ENCODE data around the gene ELAC2. TPM values are rescaled to one million over a fixed set of nuclear protein-coding genes. Genes with fewer than 3 reads are reported as not detected.

ELAC2 gene
- total RNA-seq, 1 experiment from 2014 or later = 84.5 TPM

- H3K4me2 ChIP-seq (ENCODE audit: low read length) = peak overlapping the region; percentile 62
- H3K79me2 ChIP-seq (ENCODE audit: insufficient read depth, low read length) = no peaks in the 10 kb centered on the region
- peaks cover 4 to 9% of the 10 kb centered on the region in 2 experiments; a peak in 2 of 4 replicates for H3K4me1 ChIP-seq (ENCODE audit: control insufficient read depth in 1 of 2, insufficient read depth in 2 of 2, low read length in 2 of 2)
- ATAC-seq = peak; percentile 14
- DNase-seq (ENCODE audit: low read depth, low spot score) = no peak
- RAD21 ChIA-PET (ENCODE audit: low non-redundant PET in 1 of 2, low total read pairs in 2 of 2, uncharacterized antibody in 2 of 2, unreplicated experiment in 2 of 2) = no interaction called here
- peak overlapping the region; percentile 90 for H2AFZ ChIP-seq (ENCODE audit: low read depth, low read length, poor library complexity, severe bottlenecking)
- CTCF ChIA-PET = no interaction called here
- no peaks in the 10 kb centered on the region for H3K9me3 ChIP-seq (ENCODE audit: control insufficient read depth in 1 of 2, insufficient read depth in 1 of 2, low read depth in 1 of 2, low read length in 2 of 2)
- no peak overlapping the region for H3K9ac ChIP-seq (ENCODE audit: low read length)
- POLR2A ChIA-PET = no interaction called here
- H3K27ac ChIP-seq (ENCODE audit: low read depth, low read length) = no peak overlapping the region
- H3K4me3 ChIP-seq (replicated peaks in 1 of 2; ENCODE audit: low read depth in 1 of 2, low read length in 2 of 2) = no peak overlapping the region
- H3K27me3 ChIP-seq (ENCODE audit: insufficient read depth, low read length) = 0 out of 2 replicates have a peak, but pooled peaks cover 3% of the 10 kb centered on the region
- TF ChIP-seq CTCF (IDR thresholded peaks at IDR 0.05 in 2 of 3, conservative IDR thresholded peaks at IDR 0.05 in 1 of 3; ENCODE audit: borderline replicate concordance in 1 of 3, insufficient read depth in 1 of 3, low read depth in 2 of 3, low read length in 2 of 3) (no peak), MAX (IDR thresholded peaks at IDR 0.05) (no peak), CEBPB (IDR thresholded peaks at IDR 0.05; ENCODE audit: low read depth) (no peak), RAD21 (IDR thresholded peaks at IDR 0.05; ENCODE audit: low read depth) (no peak), YY1 (IDR thresholded peaks at IDR 0.05; ENCODE audit: extremely low read depth, insufficient replicate concordance, low read depth, low read length) (no peak), POLR2A (IDR thresholded peaks at IDR 0.05; ENCODE audit: borderline replicate concordance, extremely low read depth, insufficient read depth, insufficient read length) (no peak), POLR2AphosphoS5 (IDR thresholded peaks at IDR 0.05; ENCODE audit: low read depth, low read length) (no peak), ELF1 (IDR thresholded peaks at IDR 0.05; ENCODE audit: borderline replicate concordance, low read depth) (no peak), ATF3 (IDR thresholded peaks at IDR 0.05) (no peak), EZH2phosphoT487 (IDR thresholded peaks at IDR 0.05; ENCODE audit: borderline replicate concordance) (no peak), ZBTB33 (IDR thresholded peaks at IDR 0.05; ENCODE audit: extremely low read depth, insufficient replicate concordance, low read length) (no peak), ZFX (IDR thresholded peaks at IDR 0.05) (no peak), SP1 (IDR thresholded peaks at IDR 0.05; ENCODE audit: low read depth) (no peak)
- H4K20me1 ChIP-seq (ENCODE audit: insufficient read depth) = no peaks in the 10 kb centered on the region
- intact Hi-C loops (cut with micrococcal nuclease) = no loop called here
- no peaks in the 10 kb centered on the region for H3K36me3 ChIP-seq (ENCODE audit: control insufficient read depth in 1 of 2, insufficient read depth in 2 of 2, low read length in 2 of 2)
- no peaks in the 10 kb centered on the region for H3K9me2 ChIP-seq (ENCODE audit: insufficient read depth)
- BruUV-seq (replicated peaks) = no TSS peak
Measured at GRCh38 chr17:13024016-13024415, 6.2 kb upstream of the ELAC2 start.

Data from HCT116 (cell line).